Liver (tissue), 9 donors: ENCODE results near the gene TRIM67. TPM values are rescaled to one million over a fixed set of nuclear protein-coding genes. Genes with fewer than 3 reads are reported as not detected.

Source experiments
- DNase-seq: peaks from one replicate; pipeline ENCODE4 v3.0.0-alpha.2; 2017; ENCODE audit warnings: low spot score
- H3K27ac ChIP-seq, 2 donors: one replicate each; pipeline ENCODE4 v1.7.0; 2013; ENCODE audit warnings: inconsistent platforms in 2 of 2, low read length in 2 of 2, control low read depth in 1 of 2, low read depth in 1 of 2, mild to moderate bottlenecking in 1 of 2
- H3K27me3 ChIP-seq, 4 donors: one replicate each; pipeline versions ENCODE4 v1.6.1 to v1.7.0; 2013; ENCODE audit warnings: low read length in 3 of 4, inconsistent platforms in 1 of 4, mild to moderate bottlenecking in 1 of 4, moderate library complexity in 1 of 4; ENCODE audit not compliant: control insufficient read depth in 4 of 4, insufficient read depth in 4 of 4
- H3K36me3 ChIP-seq, 4 donors: one replicate each; pipeline versions ENCODE4 v1.6.1 to v1.7.0; 2013; ENCODE audit warnings: low read length in 3 of 4, mild to moderate bottlenecking in 3 of 4, low read depth in 1 of 4, moderate library complexity in 1 of 4; ENCODE audit not compliant: control insufficient read depth in 4 of 4, insufficient read depth in 3 of 4
- H3K4me1 ChIP-seq, 4 donors: one replicate each; pipeline versions ENCODE4 v1.6.1 to v1.7.0; 2013; ENCODE audit warnings: low read length in 3 of 4, mild to moderate bottlenecking in 3 of 4, moderate library complexity in 1 of 4; ENCODE audit not compliant: control insufficient read depth in 4 of 4, insufficient read depth in 4 of 4
- H3K4me3 ChIP-seq, 3 donors: one replicate each; pipeline versions ENCODE4 v1.6.1 to v1.7.0; 2013; ENCODE audit warnings: low read length in 3 of 3, control low read depth in 1 of 3, low read depth in 1 of 3, mild to moderate bottlenecking in 1 of 3
- H3K9ac ChIP-seq, 2 donors: one replicate each; pipeline ENCODE4 v1.7.0; 2013; ENCODE audit warnings: low read length in 2 of 2, mild to moderate bottlenecking in 2 of 2, moderate library complexity in 2 of 2, control low read depth in 1 of 2, low read depth in 1 of 2
- H3K9me3 ChIP-seq, 4 donors: one replicate each; pipeline versions ENCODE4 v1.6.1 to v1.7.0; 2013; ENCODE audit warnings: low read length in 3 of 4; ENCODE audit not compliant: control insufficient read depth in 4 of 4
- ATF3 ChIP-seq: IDR thresholded peaks from 2 replicates; pipeline ENCODE4 v1.6.1; 2016; ENCODE audit warnings: antibody characterized with exemption
- CTCF ChIP-seq: fragments of 150-350 bp; IDR thresholded peaks from 2 replicates; pipeline ENCODE4 v1.5.1; 2017; ENCODE audit warnings: improper control_type of control experiment, low read depth, low read length; ENCODE audit not compliant: missing input control
- EGR1 ChIP-seq, 2 donors: IDR thresholded peaks; 2 replicates each; pipeline ENCODE4 v1.6.1; 2016 to 2018; ENCODE audit warnings: antibody characterized with exemption in 2 of 2, low read depth in 2 of 2
- FOXA1 ChIP-seq: IDR thresholded peaks from 2 replicates; pipeline ENCODE4 v1.6.1; 2016; ENCODE audit warnings: antibody characterized with exemption
- GABPA ChIP-seq, 2 donors: IDR thresholded peaks in 1 of 2; conservative IDR thresholded peaks in 1 of 2; 2 replicates each; pipeline ENCODE4 v1.6.1; 2016; ENCODE audit warnings: antibody characterized with exemption in 2 of 2, mild to moderate bottlenecking in 1 of 2, moderate library complexity in 1 of 2
- HNF4A ChIP-seq, 2 donors: conservative IDR thresholded peaks; 2 replicates each; pipeline ENCODE4 v1.6.1; 2016; ENCODE audit warnings: antibody characterized with exemption in 2 of 2, mild to moderate bottlenecking in 2 of 2
- HNF4G ChIP-seq: IDR thresholded peaks from 2 replicates; pipeline ENCODE4 v1.6.1; 2016; ENCODE audit warnings: antibody characterized with exemption
- NR2F2 ChIP-seq: IDR thresholded peaks from 2 replicates; pipeline ENCODE4 v1.6.1; 2016; ENCODE audit warnings: antibody characterized with exemption
- RAD21 ChIP-seq, 2 donors: IDR thresholded peaks; 2 replicates each; pipeline ENCODE4 v1.6.1; 2016; ENCODE audit warnings: antibody characterized with exemption in 2 of 2, mild to moderate bottlenecking in 2 of 2
- REST ChIP-seq: IDR thresholded peaks from 2 replicates; pipeline ENCODE4 v1.6.1; 2016; ENCODE audit warnings: antibody characterized with exemption, mild to moderate bottlenecking
- RXRA ChIP-seq, 2 donors: IDR thresholded peaks; 2 replicates each; pipeline ENCODE4 v1.6.1; 2017 to 2018; ENCODE audit warnings: antibody characterized with exemption in 2 of 2, mild to moderate bottlenecking in 1 of 2
- ZBTB33 ChIP-seq: IDR thresholded peaks from 2 replicates; pipeline ENCODE4 v1.6.1; 2016; ENCODE audit warnings: antibody characterized with exemption
- WGBS: extraction: QIAGEN DNeasy Blood & Tissue Kit; methylation state at CpG from one replicate; pipeline ENCODE4 v1.1.7; 2013; 5-methylcytosine and 5-hydroxymethylcytosine counted together
- polyA plus RNA-seq, 2 donors: library from polyadenylated mRNA; stranded (reverse) in 1 of 2; unstranded in 1 of 2; fragments of 200-250 nt in 1 of 2; fragments of >200 nt in 1 of 2; fragmentation: Nextera tagmentation in 1 of 2; extraction: Ambion mirVana in 1 of 2; gene quantifications; one replicate each; pipeline versions ENCODE4 v1.2.1 to v1.2.3, GENCODE V29; 2013 to 2015
- total RNA-seq, 2 donors: library from RNA; depleted of rRNA; stranded (reverse); fragments of >200 nt; gene quantifications; one replicate each; pipeline ENCODE4 v1.2.3, GENCODE V29; 2014
- donor health status: healthy.
- donor health status: healthy.
- donor health status: healthy.
- donor health status: healthy.
- donor health status: healthy.

Gene TRIM67
- total and polyA plus RNA-seq, 4 donors: under 0.01 to 0.05 TPM; not detected in 2

- TF ChIP-seq RXRA (IDR thresholded peaks at IDR 0.05): no peak
- TF ChIP-seq NR2F2: no peak
- TF ChIP-seq EGR1 (IDR thresholded peaks at IDR 0.05; ENCODE audit: low read depth in 2 of 2): no peak
- TF ChIP-seq HNF4G: no peak
- TF ChIP-seq HNF4A (conservative IDR thresholded peaks at IDR 0.05): no peak
- TF ChIP-seq ATF3: no peak
Observed at GRCh38 chr1:231209531-231209930, 47.7 kb downstream of the TRIM67 start (continued).

GRCh38 chr1:231210126-231210525 is 48.3 kb downstream of the TRIM67 start:
- Histone ChIP-seq H3K9ac (no peak overlapping the region), H3K4me1 (peaks cover 0 to 2% (median 0%) of the 10 kb centered on the region in 4 donors), H3K9me3 (no peaks in the 10 kb centered on the region), H3K4me3 (no peak overlapping the region), H3K27me3 (no peaks in the 10 kb centered on the region), H3K27ac (no peak overlapping the region), H3K36me3 (no peaks in the 10 kb centered on the region)
- DNase-seq: no peak
- 93% methylated on average over 6 of the region's 6 CpGs for WGBS
- TF ChIP-seq CTCF (no peak), FOXA1 (no peak), ZBTB33 (no peak), HNF4A (conservative IDR thresholded peaks at IDR 0.05) (no peak), REST (no peak), RAD21 (IDR thresholded peaks at IDR 0.05) (no peak), RXRA (IDR thresholded peaks at IDR 0.05) (no peak), GABPA (IDR thresholded peaks at IDR 0.05 in 1 of 2, conservative IDR thresholded peaks at IDR 0.05 in 1 of 2) (no peak)
